ENCODE results near the gene NSUN6. TPM values are rescaled to one million over a fixed set of nuclear protein-coding genes. Genes with fewer than 3 reads are reported as not detected.
A peak's percentile ranks its signal among the peaks of the same experiment; 100 is the strongest.

NSUN6 gene
- total RNA-seq (2014; rRNA removed; shearing (Covaris generic)), result 11.9 and 13.3 TPM in 2 replicates

- Histone ChIP-seq H3K4me1 (no peaks in the 10 kb centered on the region), H3K9me3 (replicated peaks) (no peaks in the 10 kb centered on the region), H3K4me3 (peak within 1 kb of the TSS; percentile 82), H3K36me3 (peaks cover 4% of the 10 kb centered on the region), H3K27ac (peak within 1 kb of the TSS; percentile 50), H3K27me3 (no peaks in the 10 kb centered on the region)
- DNase-seq, result peak; percentile 83 to 86
These were observed at the start of gene NSUN6 for GRCh38 chr10:18651324-18652007. NSUN6 (minus strand) TSS chr10:18651587; CDS start chr10:18651203, 384 bp downstream.

- Histone ChIP-seq H3K27ac (no peak overlapping the region), H3K9me3 (replicated peaks) (no peaks in the 10 kb centered on the region), H3K4me1 (no peaks in the 10 kb centered on the region), H3K4me3 (no peak overlapping the region), H3K36me3 (no peaks in the 10 kb centered on the region), H3K27me3 (no peaks in the 10 kb centered on the region)
- no peak for DNase-seq
These were observed 48.8 kb upstream of the NSUN6 start for GRCh38 chr10:18699849-18700840.

GRCh38 chr10:18690541-18690940, 39.2 kb upstream of the NSUN6 start:
- Histone ChIP-seq H3K27me3 (no peaks in the 10 kb centered on the region), H3K36me3 (no peaks in the 10 kb centered on the region), H3K4me1 (no peaks in the 10 kb centered on the region), H3K4me3 (no peak overlapping the region), H3K9me3 (replicated peaks) (no peaks in the 10 kb centered on the region), H3K27ac (no peak overlapping the region)
- no peak for DNase-seq

GRCh38 chr10:18689498-18689897, 38.1 kb upstream of the NSUN6 start:
- H3K4me3 ChIP-seq, result no peak overlapping the region
- H3K4me1 ChIP-seq, result no peaks in the 10 kb centered on the region
- no peaks in the 10 kb centered on the region for H3K36me3 ChIP-seq
- no peak overlapping the region for H3K27ac ChIP-seq
- H3K9me3 ChIP-seq (replicated peaks), result no peaks in the 10 kb centered on the region
- peak in 1 of 2 experiments; percentile 10 for DNase-seq
- H3K27me3 ChIP-seq, result no peaks in the 10 kb centered on the region

GRCh38 chr10:18687706-18688105, 36.3 kb upstream of the NSUN6 start:
- no peak overlapping the region for H3K27ac ChIP-seq
- H3K4me1 ChIP-seq, result no peaks in the 10 kb centered on the region
- DNase-seq, result no peak
- no peak overlapping the region for H3K4me3 ChIP-seq
- H3K36me3 ChIP-seq, result no peaks in the 10 kb centered on the region
- no peaks in the 10 kb centered on the region for H3K9me3 ChIP-seq (replicated peaks)
- H3K27me3 ChIP-seq, result no peaks in the 10 kb centered on the region

- Histone ChIP-seq H3K4me3 (no peak overlapping the region), H3K9me3 (replicated peaks) (no peaks in the 10 kb centered on the region), H3K36me3 (no peaks in the 10 kb centered on the region), H3K27ac (no peak overlapping the region), H3K27me3 (no peaks in the 10 kb centered on the region), H3K4me1 (no peaks in the 10 kb centered on the region)
- no peak for DNase-seq
These were observed 35.8 kb upstream of the NSUN6 start for GRCh38 chr10:18687195-18687594.

- no peak for DNase-seq
- H3K9me3 ChIP-seq (replicated peaks), result no peaks in the 10 kb centered on the region
- no peak overlapping the region for H3K4me3 ChIP-seq
- H3K27ac ChIP-seq, result no peak overlapping the region
- no peaks in the 10 kb centered on the region for H3K4me1 ChIP-seq
- H3K27me3 ChIP-seq, result no peaks in the 10 kb centered on the region
- H3K36me3 ChIP-seq, result no peaks in the 10 kb centered on the region
These were observed 34.2 kb upstream of the NSUN6 start for GRCh38 chr10:18685555-18685954.

- H3K36me3 ChIP-seq, result no peaks in the 10 kb centered on the region
- no peak overlapping the region for H3K27ac ChIP-seq
- no peaks in the 10 kb centered on the region for H3K9me3 ChIP-seq (replicated peaks)
- H3K4me3 ChIP-seq, result no peak overlapping the region
- no peaks in the 10 kb centered on the region for H3K4me1 ChIP-seq
- no peaks in the 10 kb centered on the region for H3K27me3 ChIP-seq
- no peak for DNase-seq
These were observed 33.6 kb upstream of the NSUN6 start for GRCh38 chr10:18684953-18685352.

GRCh38 chr10:18684416-18684815, 33.0 kb upstream of the NSUN6 start:
- Histone ChIP-seq H3K36me3 (no peaks in the 10 kb centered on the region), H3K27me3 (no peaks in the 10 kb centered on the region), H3K27ac (no peak overlapping the region), H3K4me1 (no peaks in the 10 kb centered on the region), H3K9me3 (replicated peaks) (no peaks in the 10 kb centered on the region), H3K4me3 (no peak overlapping the region)
- DNase-seq, result no peak

- no peak for DNase-seq
- H3K4me1 ChIP-seq, result no peaks in the 10 kb centered on the region
- H3K4me3 ChIP-seq, result no peak overlapping the region
- H3K9me3 ChIP-seq (replicated peaks), result no peaks in the 10 kb centered on the region
- no peaks in the 10 kb centered on the region for H3K36me3 ChIP-seq
- H3K27ac ChIP-seq, result no peak overlapping the region
- H3K27me3 ChIP-seq, result no peaks in the 10 kb centered on the region
These were observed 32.0 kb upstream of the NSUN6 start for GRCh38 chr10:18683427-18683826.

- Histone ChIP-seq H3K4me3 (no peak overlapping the region), H3K9me3 (replicated peaks) (no peaks in the 10 kb centered on the region), H3K27me3 (no peaks in the 10 kb centered on the region), H3K4me1 (no peaks in the 10 kb centered on the region), H3K36me3 (peaks cover 5% of the 10 kb centered on the region; the same call in 1 of the 2 replicates), H3K27ac (no peak overlapping the region)
- no peak for DNase-seq
These were observed 30.6 kb upstream of the NSUN6 start for GRCh38 chr10:18681971-18682411.

- no peaks in the 10 kb centered on the region for H3K9me3 ChIP-seq (replicated peaks)
- H3K27ac ChIP-seq, result no peak overlapping the region
- H3K36me3 ChIP-seq, result peaks cover 5% of the 10 kb centered on the region; the same call in 1 of the 2 replicates
- no peaks in the 10 kb centered on the region for H3K27me3 ChIP-seq
- no peaks in the 10 kb centered on the region for H3K4me1 ChIP-seq
- no peak overlapping the region for H3K4me3 ChIP-seq
- DNase-seq, result no peak
These were observed 30.0 kb upstream of the NSUN6 start for GRCh38 chr10:18681366-18681765.

GRCh38 chr10:18680754-18681153, 29.4 kb upstream of the NSUN6 start:
- no peaks in the 10 kb centered on the region for H3K27me3 ChIP-seq
- H3K9me3 ChIP-seq (replicated peaks), result no peaks in the 10 kb centered on the region
- DNase-seq, result no peak
- peaks cover 11% of the 10 kb centered on the region; the same call in 1 of the 2 replicates for H3K36me3 ChIP-seq
- no peaks in the 10 kb centered on the region for H3K4me1 ChIP-seq
- H3K4me3 ChIP-seq, result no peak overlapping the region
- no peak overlapping the region for H3K27ac ChIP-seq

- Histone ChIP-seq H3K36me3 (peaks cover 33% of the 10 kb centered on the region), H3K9me3 (replicated peaks) (no peaks in the 10 kb centered on the region)
These were observed 23.9 kb upstream of the NSUN6 start for GRCh38 chr10:18675086-18675801.

More at GRCh38 chr10:18675086-18675801, 23.9 kb upstream of the NSUN6 start:
- no peaks in the 10 kb centered on the region for H3K4me1 ChIP-seq
- no peaks in the 10 kb centered on the region for H3K27me3 ChIP-seq
- no peak overlapping the region for H3K4me3 ChIP-seq
- DNase-seq, result no peak
- H3K27ac ChIP-seq, result no peak overlapping the region

All from SJCRH30 (cell line).